Measurements from ENCODE around the gene PLXNA2.

Gene PLXNA2

GRCh38 chr1:208273386-208274017 is 29.3 kb upstream of the PLXNA2 start:
- Histone ChIP-seq H3K4me1 (ENCODE audit: low read length) (no peaks in the 10 kb centered on the region), H3K4me2 (ENCODE audit: low read length) (no peak overlapping the region), H3K9ac (ENCODE audit: low read length) (no peak overlapping the region), H3K36me3 (replicated peaks; ENCODE audit: low read depth, low read length) (no peaks in the 10 kb centered on the region), H2AFZ (ENCODE audit: low read depth, low read length) (no peak overlapping the region), H3K27ac (ENCODE audit: low read length) (no peak overlapping the region), H3K4me3 (ENCODE audit: low read length) (no peak overlapping the region), H3K27me3 (ENCODE audit: low read depth, low read length) (peaks cover 95% of the 10 kb centered on the region), H4K20me1 (ENCODE audit: insufficient read depth, low read length) (no peaks in the 10 kb centered on the region), H3K79me2 (ENCODE audit: low read length) (no peaks in the 10 kb centered on the region), H3K9me3 (ENCODE audit: insufficient read depth, low read length) (no peaks in the 10 kb centered on the region)
- TF ChIP-seq CTCF (IDR thresholded peaks at IDR 0.05; ENCODE audit: low read depth, low read length) (no peak), EZH2phosphoT487 (IDR thresholded peaks at IDR 0.05; ENCODE audit: low read depth) (no peak)

GRCh38 chr1:208272713-208273112 is 28.5 kb upstream of the PLXNA2 start:
- Histone ChIP-seq H3K36me3 (replicated peaks; ENCODE audit: low read depth, low read length) (no peaks in the 10 kb centered on the region), H3K4me1 (ENCODE audit: low read length) (no peaks in the 10 kb centered on the region), H4K20me1 (ENCODE audit: insufficient read depth, low read length) (no peaks in the 10 kb centered on the region), H3K79me2 (ENCODE audit: low read length) (no peaks in the 10 kb centered on the region), H2AFZ (ENCODE audit: low read depth, low read length) (no peak overlapping the region), H3K9ac (ENCODE audit: low read length) (no peak overlapping the region), H3K27me3 (ENCODE audit: low read depth, low read length) (peaks cover 95% of the 10 kb centered on the region), H3K27ac (ENCODE audit: low read length) (no peak overlapping the region), H3K9me3 (ENCODE audit: insufficient read depth, low read length) (no peaks in the 10 kb centered on the region), H3K4me2 (ENCODE audit: low read length) (no peak overlapping the region), H3K4me3 (ENCODE audit: low read length) (no peak overlapping the region)
- TF ChIP-seq CTCF (IDR thresholded peaks at IDR 0.05; ENCODE audit: low read depth, low read length) (no peak), EZH2phosphoT487 (IDR thresholded peaks at IDR 0.05; ENCODE audit: low read depth) (no peak)

- TF ChIP-seq EZH2phosphoT487 (IDR thresholded peaks at IDR 0.05; ENCODE audit: low read depth) (no peak), CTCF (IDR thresholded peaks at IDR 0.05; ENCODE audit: low read depth, low read length) (no peak)
- no peak overlapping the region for H3K4me3 ChIP-seq (ENCODE audit: low read length)
- H4K20me1 ChIP-seq (ENCODE audit: insufficient read depth, low read length) = no peaks in the 10 kb centered on the region
- H3K4me2 ChIP-seq (ENCODE audit: low read length) = no peak overlapping the region
- H3K79me2 ChIP-seq (ENCODE audit: low read length) = no peaks in the 10 kb centered on the region
- H3K9ac ChIP-seq (ENCODE audit: low read length) = no peak overlapping the region
- no peaks in the 10 kb centered on the region for H3K4me1 ChIP-seq (ENCODE audit: low read length)
- H2AFZ ChIP-seq (ENCODE audit: low read depth, low read length) = no peak overlapping the region
- peaks cover 95% of the 10 kb centered on the region for H3K27me3 ChIP-seq (ENCODE audit: low read depth, low read length)
- no peak overlapping the region for H3K27ac ChIP-seq (ENCODE audit: low read length)
- no peaks in the 10 kb centered on the region for H3K9me3 ChIP-seq (ENCODE audit: insufficient read depth, low read length)
- H3K36me3 ChIP-seq (replicated peaks; ENCODE audit: low read depth, low read length) = no peaks in the 10 kb centered on the region
Observed at GRCh38 chr1:208272311-208272710, 28.1 kb upstream of the PLXNA2 start.

- Histone ChIP-seq H3K9ac (ENCODE audit: low read length) (no peak overlapping the region), H3K4me3 (ENCODE audit: low read length) (no peak overlapping the region), H3K79me2 (ENCODE audit: low read length) (no peaks in the 10 kb centered on the region), H3K27me3 (ENCODE audit: low read depth, low read length) (peaks cover 97% of the 10 kb centered on the region), H4K20me1 (ENCODE audit: insufficient read depth, low read length) (no peaks in the 10 kb centered on the region), H3K4me1 (ENCODE audit: low read length) (no peaks in the 10 kb centered on the region), H3K9me3 (ENCODE audit: insufficient read depth, low read length) (no peaks in the 10 kb centered on the region), H3K36me3 (replicated peaks; ENCODE audit: low read depth, low read length) (no peaks in the 10 kb centered on the region), H2AFZ (ENCODE audit: low read depth, low read length) (no peak overlapping the region), H3K27ac (ENCODE audit: low read length) (no peak overlapping the region), H3K4me2 (ENCODE audit: low read length) (no peak overlapping the region)
- TF ChIP-seq CTCF (IDR thresholded peaks at IDR 0.05; ENCODE audit: low read depth, low read length) (no peak), EZH2phosphoT487 (IDR thresholded peaks at IDR 0.05; ENCODE audit: low read depth) (no peak)
Observed at GRCh38 chr1:208271236-208271635, 27.1 kb upstream of the PLXNA2 start.
